HuH-7.5 (cell line): ENCODE data around the gene KLK11.
"Not testable (repeated sequence)": the region's sequence is repeated elsewhere in the genome, so short reads cannot be mapped to it uniquely, and the experiment has no call there.

Experiments
- DNase-seq: peaks from one replicate; pipeline ENCODE4 v3.0.0; 2011; ENCODE audit warnings: low spot score

KLK11 gene

DNA sequence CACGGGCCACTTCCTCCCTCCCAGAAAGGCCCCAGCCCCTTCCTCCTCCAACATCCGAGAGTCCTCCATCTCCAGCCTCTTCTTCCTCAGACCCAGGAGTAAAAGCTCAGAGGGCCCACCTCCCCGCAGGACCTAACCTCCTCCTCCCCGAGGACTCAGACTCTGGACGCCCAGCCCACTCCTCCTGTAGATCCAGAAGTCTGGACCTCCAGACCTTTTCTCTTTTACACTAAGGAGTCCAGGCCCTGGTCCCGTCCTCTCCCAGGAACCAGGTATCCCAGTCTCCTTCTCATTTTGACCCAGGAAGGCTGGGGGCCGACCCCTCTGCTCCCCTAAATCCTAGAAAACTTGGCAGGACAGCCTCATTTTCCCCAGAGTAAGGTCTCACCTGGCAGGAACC lies 23.1 kb downstream of the KLK11 start:
- no peak for DNase-seq

DNA sequence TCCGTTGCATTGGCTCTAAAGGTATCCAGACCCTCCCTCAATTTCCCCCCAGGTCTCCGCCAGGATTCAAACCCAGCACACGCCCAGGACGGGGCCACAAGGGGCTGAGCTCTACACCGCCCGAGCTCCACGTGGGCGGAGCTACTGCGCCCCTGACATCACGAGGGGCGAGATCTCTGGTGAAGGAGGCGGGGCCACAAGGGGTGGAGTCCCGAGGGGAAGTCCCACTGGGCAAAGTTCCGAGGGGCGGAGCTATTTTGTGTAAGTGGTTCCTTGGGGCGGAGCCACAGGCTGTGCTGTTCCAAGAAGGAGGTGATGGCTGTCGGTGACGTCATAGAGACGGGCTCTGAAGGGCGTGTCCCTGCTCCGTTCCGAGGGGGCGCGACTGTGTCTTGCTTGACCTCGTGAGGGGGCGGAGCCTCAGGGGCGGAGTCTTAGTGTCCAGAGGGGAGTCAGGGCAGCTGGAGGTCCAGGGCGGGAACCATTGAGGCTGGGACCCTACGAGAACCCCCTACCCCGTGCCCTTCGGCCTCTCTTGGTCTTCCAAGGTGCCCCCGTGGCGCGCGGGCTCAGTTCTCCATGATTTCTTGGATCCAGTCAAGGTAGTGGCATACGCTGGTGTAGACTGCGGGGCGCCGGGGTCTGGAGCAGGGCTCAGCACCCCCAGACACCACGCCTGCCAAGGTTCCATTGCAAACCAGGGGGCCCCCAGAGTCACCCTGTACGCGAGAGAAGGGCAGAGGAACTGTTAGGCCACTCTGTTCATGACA lies 23.7 kb downstream of the KLK11 start:
- no peak for DNase-seq

DNA sequence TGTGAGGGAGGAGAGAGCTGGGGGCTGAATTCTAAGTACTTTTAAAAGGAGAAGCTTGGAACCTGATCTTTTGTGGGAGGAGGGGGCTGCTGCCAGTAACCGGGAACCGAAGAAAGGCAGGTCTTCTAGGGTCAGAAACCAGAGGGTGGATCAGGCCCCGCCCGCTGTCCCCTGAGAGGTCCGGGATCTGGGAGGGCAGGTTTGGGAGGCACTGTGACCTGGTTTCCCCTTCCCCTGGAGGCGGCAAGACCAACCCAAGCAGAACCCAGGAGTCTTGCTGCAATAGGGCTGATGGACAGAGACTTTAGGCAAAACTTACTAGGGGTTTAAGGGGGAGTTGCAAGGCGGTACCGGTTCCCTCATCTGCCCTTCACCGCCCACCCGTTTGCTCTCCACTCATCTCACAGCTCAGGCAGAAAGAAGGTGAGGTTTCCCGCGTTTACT lies 24.3 kb downstream of the KLK11 start:
- no peak for DNase-seq

DNA sequence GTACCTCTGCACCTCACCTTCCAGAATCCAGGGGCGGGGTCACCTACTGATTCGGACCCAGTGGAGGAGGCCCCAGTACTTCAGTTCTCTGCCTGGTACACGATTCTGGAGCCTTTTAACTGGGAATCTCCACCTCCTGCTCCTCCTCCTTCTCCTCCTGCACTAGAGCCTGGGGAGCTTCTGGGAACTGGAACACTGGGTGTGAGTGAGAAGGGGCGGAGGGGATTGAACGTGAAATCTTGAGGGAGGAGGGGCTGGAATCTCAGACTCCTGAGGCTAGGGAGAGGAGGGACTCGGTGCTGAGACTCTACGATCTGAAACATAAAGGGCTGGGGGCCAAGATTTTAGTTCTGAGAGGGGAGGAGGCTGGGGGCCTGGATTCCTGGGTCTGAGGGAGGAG lies 24.9 kb downstream of the KLK11 start, which contains the start of gene KLK8:
Gene KLK8, minus strand, starts transcription at position 90 of the 400 bp plus-strand sequence. CDS start 437 bp downstream, outside the sequence.
- no peak for DNase-seq

DNA sequence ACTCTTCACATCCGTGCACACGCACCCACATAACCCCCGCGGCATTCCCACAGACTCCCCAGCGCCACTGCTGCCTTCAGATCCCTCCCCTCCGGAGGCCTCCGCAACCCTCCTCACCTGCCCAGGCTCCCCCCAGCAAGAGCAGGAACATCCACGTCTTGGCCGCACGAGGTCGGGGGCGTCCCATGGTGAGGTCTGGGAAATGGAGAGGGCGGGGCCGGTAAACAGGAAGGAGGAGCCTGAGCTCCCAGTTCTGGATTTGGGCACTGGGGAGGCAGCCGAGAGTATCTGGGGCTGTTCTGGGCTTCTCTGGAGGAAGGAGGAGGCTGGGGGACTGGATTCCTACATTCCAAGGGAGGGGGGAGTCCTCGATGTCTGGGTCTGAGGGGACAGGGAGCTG lies 25.4 kb downstream of the KLK11 start:
- DNase-seq, result no peak

DNA sequence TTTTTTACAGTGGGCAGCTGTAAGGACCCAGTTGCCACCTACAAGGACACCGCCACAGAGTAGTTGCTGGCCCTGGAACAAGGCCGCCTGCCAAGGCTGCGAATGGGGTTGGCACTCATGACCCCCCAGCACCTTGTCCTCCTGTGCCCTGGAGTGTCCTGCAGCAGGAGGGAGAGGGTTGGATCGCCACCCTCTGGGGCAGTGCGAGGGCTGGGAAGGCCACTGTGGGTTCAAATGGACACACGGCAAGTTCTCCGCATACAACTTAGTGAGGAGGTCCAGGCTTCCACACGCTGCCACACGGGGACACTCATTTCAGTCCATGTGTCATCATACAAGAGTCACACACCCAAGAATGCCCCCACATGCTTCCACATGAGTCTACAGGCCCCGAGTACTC lies 26.0 kb downstream of the KLK11 start:
- no peak for DNase-seq

DNA sequence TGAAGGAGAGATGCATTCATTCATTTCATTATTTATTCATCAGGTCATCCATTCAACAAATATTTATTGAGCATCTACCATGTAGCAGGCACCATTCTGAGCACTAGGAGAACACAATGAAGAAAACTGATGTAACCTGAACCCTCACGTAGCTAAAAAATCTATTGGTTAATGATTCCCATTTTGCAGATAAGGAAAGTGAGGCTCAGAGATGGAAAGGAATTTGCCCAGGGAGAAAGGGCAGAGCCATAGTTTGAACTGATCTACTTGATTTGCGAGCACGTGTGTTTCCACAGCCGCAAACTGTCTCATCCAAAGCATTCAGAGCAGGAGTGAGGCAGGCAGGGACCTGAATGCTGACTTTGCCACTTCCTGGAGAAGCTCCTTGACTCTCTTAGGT lies 27.7 kb downstream of the KLK11 start:
- no peak for DNase-seq

DNA sequence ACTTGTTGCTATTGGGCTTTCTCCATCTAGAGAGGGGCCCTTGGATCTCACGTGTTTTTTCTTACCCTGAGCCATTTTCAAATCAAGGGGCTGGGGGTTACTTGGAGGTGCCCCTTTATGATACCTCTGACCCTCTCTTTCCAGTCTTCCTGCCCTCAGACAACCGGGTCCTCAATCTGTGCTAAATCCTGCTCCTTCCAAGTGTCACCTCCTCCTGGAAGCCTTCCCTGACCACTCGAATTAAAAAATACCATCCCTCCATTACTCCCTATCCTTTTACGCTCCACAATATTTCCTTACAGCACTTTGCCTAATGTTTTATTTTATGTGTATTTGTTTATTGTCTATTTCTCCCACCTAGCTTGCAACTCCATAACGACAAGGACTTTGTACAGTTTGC lies 28.4 kb downstream of the KLK11 start:
- DNase-seq, result no peak

DNA sequence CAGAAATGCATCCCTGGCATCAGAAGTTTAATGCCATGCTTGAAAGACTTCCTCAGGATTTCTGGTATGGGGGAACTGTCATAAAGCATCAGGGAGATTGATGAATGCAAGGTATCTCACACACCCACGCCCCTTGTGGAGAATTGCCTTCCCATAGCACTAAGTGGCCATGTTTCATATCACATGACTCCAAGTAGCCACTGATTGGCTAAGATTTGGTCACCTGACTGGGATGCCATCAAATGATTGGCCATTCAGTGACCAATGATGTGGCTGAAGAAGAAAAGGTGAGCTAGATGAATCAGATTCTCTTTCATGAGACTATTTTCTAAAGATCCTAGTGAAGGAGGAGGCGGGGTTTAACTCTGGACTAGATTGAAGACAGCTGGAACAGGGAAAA lies 32.3 kb downstream of the KLK11 start:
- no peak for DNase-seq

DNA sequence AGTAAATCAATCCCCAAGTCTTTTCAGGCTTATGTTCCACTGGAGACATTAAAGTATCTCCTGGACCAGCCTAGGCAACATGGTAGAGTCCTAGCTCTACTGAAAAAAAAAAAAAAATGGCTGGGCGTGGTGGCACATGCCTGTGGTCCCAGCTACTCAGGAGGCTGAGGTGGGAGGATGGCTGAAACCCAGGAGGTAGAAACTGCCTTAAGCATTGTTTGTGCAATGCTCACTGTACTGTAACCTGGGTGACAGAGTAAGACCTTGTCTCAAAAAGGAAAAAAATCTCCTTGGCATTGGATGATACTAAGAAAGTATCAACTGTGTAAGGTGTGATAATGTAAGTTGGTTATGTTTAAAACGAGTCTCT lies 33.8 kb downstream of the KLK11 start:
- DNase-seq, result no peak

DNA sequence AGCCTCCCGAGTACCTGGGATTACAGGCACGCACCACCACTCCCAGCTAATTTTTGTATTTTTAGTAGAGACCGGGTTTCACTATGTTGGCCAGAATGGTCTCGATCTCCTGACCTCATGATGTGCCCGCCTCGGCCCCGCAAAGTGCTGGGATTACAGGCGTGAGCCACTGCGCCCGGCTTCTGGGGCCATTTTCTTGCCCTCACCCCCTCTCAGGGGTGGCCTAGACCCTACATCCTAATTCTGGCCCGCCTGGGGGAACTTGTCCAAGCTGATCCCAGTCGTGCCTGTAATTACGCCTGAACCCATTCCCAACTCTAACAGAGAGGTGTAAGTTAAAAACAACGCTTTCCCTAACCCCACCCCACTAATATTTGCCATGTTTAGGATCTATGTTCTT lies 42.0 kb downstream of the KLK11 start:
- DNase-seq, result not testable (repeated sequence)

DNA sequence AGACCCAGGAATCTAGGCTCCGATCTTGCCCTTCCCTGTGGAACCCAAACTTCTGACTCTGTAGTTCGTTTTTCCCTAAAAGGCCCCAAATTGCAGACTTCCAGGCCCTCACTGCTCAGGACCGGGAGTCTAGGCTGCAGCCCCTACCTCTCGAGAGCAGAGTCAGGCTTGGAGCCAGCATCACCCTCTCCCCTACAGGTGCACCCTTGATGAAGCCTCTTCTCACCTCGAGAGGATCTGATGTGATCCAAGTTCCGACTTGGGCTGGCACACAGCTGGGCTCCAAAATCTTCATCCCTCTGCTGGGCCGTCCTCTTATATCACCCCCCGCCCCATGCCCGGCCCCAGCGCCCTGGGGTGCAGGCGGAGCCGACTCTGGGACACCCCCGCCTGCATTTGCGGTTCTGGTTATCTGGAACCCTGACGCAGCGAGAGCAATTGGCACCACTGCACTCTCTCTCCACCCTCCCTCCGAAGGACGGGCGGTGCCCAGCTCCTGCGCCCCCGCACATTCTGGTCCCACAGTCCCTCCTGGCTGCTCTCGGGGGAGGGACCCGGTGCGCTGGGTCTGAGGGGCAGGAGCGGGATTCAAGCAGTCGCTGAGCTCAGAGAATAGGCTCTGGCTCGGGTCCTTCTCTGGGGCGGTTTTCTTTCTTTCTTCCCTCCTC lies 42.7 kb downstream of the KLK11 start, which contains the start of gene KLK7:
Gene KLK7, minus strand, starts transcription at position 293 of the 668 bp plus-strand sequence. CDS start 1,518 bp downstream, outside the sequence.
- DNase-seq, result no peak

DNA sequence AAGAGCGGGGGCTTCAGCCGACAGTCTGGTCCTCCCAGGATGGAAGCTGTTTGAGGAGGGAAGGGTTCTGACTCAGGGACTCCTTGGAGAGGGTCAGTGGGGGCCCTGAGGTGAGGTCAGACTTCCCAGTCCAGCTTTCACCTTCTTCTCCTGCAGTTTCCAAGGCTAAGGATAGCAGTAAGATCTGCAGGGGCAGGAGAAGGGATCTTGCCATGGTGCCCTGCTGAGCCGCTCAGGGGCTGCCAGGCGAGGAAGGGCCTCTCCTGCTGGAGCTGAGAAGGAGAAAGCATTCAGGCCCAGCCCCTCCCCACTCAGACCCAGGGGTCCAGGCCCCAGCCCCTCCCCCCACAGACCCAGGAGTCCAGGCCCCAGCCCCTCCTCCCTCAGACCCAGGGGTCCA lies 44.2 kb downstream of the KLK11 start:
- DNase-seq, result no peak

DNA sequence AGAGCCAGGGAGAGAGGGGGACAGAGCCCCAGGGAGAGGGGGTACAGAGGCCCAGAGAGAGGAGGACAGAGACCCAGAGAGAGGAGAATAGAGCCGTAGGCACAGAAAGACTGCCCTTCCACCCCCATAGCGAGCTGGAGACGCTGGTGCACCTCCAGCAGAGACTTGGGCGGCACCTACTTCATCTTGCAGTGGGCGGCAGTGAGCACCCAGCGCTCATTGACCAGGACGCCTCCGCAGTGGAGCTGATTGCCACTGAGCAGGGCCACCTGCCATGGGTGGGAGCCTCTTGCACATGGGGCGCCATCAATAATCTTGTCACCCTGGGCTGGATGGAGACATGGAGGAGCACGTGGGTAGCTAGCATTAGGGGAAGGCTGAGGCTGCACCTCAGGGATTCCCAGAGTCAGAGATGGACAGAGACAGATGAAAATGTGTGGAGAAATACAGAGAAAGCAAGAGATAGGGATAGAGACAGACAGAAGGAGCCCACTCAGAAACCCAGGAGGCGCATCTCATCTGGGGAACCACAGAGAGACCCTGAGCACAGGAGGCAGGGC lies 44.7 kb downstream of the KLK11 start:
- DNase-seq, result no peak

DNA sequence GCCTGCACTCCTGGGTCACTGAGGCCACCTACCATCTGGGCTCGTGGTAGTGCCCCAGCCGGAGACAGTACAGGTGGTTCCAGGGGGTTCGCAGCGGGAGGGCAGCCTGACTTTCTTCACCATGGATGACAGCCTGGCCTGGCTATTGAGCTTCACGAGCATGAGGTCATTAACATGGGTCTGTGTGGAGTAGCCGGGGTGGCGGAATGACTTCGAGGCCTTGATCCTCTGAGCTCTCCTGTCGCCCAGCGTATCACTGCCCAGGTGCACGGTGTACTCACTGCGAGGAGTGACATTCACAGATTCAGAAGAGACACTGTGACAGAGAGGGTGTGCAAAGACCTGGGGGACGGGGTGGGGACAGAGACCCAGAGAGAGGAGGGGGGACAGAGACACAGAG lies 46.2 kb downstream of the KLK11 start:
- DNase-seq, result no peak

DNA sequence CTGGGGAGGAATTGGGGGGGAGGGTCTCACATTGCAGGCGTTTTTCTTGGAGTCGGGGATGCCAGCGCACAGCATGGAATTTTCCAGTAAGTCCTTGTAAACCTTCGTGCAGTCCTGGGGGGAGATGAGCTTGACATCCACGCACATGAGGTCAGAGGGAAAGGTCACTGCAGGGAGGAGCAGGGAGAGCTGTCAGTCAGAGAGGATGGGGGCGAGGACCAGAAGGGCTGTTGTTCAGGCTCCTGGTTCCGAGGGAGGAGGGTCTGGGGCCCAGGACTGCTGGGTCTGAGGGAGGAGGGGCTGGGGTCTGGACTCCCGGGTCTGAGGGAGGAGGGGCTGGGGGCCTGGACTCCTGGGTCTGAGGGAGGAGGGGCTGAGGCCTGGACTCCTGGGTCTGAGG lies 46.7 kb downstream of the KLK11 start:
- no peak for DNase-seq

DNA sequence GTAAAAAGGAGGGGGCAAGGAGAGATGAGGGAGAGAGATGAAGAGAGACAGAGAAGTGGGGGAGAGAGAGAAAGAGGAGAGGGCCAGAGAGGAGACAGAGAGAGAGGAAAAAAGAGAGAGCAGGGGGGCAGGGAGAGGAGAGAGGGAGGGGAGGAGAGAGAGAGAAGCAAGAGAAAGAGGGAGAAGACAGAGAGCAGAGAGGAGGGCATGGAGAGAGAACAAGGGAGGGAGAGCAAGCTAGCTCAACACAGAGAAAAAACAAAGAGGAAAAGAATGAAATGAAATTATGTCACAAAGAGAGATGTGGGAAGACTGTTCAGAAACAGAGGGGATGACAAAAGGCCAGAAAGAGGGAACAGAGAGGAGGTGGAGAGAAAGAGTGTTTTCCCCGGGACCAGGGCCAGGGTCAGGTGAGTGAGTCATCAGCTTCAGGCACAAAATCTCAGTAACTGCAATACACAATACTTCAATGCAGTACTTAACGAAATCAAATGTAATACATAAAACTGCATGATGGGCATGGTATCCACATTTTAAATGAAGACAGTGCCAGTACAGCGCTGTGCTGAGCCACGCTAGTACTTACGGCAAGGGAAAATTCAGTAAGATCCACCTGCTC lies 47.5 kb downstream of the KLK11 start:
- DNase-seq, result no peak

DNA sequence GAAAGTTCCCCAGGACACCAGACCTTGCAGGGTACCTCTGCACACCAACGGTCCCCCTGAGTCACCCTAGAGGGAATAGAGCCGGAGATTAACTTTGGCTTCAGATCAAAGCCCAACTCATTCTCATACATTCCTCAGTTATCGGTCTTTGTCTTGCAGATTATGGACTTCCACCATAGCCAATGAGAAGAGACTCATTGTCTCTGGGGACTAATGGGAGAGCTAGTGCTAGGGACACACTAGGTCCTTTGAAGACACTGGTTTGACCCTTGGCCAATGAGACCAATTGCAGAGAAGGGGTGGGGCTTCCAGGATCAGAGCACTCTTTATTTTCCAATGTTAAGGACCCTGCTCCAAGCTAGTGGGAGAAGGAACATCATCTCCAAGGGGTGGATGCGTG lies 48.8 kb downstream of the KLK11 start:
- no peak for DNase-seq

DNA sequence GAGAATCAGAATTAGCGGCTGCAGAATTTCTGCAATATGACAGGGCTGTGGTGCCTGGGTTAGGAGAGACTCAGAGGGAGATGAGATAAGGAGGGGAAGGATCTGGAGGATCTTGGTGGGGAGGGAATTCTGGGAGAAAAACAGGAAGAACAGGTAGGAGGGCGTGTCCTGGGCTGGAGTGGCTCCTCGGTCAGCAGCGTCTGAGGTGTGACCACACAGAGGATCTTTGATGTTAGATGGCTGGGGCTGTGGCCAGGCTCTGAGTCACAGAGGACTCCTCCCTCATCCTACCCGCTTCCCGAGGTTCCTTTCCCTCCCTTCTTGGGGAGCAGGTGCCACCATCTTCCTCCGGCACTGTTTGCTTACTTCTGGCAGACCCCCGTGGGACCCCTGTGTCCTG lies 50.6 kb downstream of the KLK11 start:
- DNase-seq, result peak; percentile 29

DNA sequence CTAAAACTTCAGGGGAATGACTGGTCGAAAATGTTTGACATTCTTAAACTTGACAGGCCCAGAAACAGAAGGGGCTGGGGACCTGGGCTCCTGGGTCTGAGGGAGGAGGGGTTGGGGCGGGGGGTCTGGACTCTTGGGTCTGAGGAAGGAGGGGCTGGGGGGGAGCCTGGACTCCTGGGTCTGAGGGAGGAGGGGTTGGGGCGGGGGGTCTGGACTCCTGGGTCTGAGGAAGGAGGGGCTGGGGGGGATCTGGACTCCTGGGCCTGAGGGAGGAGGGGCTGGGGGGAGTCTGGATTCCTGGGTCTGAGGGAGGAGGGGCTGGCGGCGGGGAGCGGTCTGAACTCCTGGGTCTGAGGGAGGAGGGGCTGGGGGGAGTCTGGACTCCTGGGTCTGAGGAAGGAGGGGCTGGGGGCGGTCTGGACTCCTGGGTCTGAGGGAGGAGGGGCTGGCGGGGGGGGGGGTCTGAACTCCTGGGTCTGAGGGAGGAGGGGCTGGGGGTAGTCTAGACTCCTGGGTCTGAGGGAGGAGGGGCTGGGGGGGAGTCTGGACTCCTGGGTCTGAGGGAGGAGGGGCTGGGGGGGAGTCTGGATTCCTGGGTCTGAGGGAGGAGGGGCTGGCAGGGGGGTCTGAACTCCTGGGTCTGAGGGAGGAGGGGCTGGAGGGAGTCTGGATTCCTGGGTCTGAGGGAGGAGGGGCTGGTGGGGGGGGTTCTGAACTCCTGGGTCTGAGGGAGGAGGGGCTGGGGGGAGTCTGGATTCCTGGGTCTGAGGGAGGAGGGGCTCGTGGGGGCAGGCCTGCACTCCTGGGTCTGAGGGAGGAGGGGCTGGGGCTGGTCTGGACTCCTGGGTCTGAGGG lies 51.5 kb downstream of the KLK11 start:
- DNase-seq, result no peak

DNA sequence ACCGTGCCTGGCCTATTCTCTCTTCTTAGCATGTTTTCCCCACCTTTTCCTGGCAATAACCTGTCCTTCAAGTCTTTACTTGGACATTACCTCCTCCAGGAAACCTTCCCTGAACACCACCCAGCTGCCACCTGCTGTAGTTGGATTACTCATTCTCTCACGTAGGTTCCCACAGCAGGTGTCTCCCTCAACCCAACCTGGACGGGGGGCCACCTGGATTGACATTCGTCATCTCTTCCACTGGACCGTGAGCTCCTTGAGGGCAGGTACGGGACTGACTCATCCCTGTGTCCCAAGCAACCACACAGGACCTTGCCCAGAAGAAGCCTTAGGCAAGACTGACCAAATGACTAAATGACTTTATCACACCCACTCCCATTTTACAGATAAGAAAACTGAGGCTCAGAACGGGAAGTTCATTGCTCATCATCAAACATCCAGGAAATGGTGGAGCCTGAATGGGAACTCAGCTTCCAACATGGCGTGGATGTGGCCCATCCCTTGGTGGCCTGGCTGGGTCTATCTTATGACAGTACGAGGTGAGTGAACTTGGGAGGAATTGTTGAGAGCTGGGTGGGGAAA lies 53.5 kb downstream of the KLK11 start:
- DNase-seq, result no peak
